A549 (cell line): ENCODE data around the gene ADAP1.

Experiments
- BHLHE40 ChIP-seq: IDR thresholded peaks from 2 replicates; pipeline ENCODE4 v1.6.1; 2012; ENCODE audit warnings: low read depth, low read length, inconsistent platforms
- CTCF ChIP-seq: fragments of >200 bp; sonication (Bioruptor Twin); formaldehyde crosslinking; IDR thresholded peaks from 3 replicates; pipeline ENCODE4 v1.5.1; 2016
- EP300 ChIP-seq, 2 experiments: fragments of >200 bp; sonication (Bioruptor Twin); formaldehyde crosslinking; IDR thresholded peaks; 2 replicates in 1 of 2; 3 replicates in 1 of 2; pipeline ENCODE4 v1.6.1; 2016 to 2017
- FOSL2 ChIP-seq, 2 experiments: fragments of 450-650 bp in 1 of 2; fragments of >200 bp in 1 of 2; sonication (Bioruptor Twin) in 1 of 2; formaldehyde crosslinking; IDR thresholded peaks; 2 replicates each; pipeline versions ENCODE4 v1.5.0 to v1.6.1; 2016 to 2020; ENCODE audit warnings: mild to moderate bottlenecking in 1 of 2, moderate library complexity in 1 of 2
- HDAC2 ChIP-seq: fragments of 200-600 bp; sonication (generic); IDR thresholded peaks from 2 replicates; pipeline ENCODE4 v1.6.1; 2016
- HMGXB4 ChIP-seq: fragments of 250-450 bp; sonication (Bioruptor Pico); IDR thresholded peaks from 2 replicates; pipeline ENCODE4 v1.5.0; 2021; ENCODE audit warnings: mild to moderate bottlenecking, moderate library complexity, borderline replicate concordance
- MAFK ChIP-seq: fragments of 450-650 bp; IDR thresholded peaks from 2 replicates; pipeline ENCODE4 v1.6.1; 2014; ENCODE audit not compliant: partially characterized antibody
- NPAS2 ChIP-seq: fragments of 250-450 bp; sonication (Bioruptor Pico); IDR thresholded peaks from 2 replicates; pipeline ENCODE4 v1.8.0; 2022; ENCODE audit warnings: mild to moderate bottlenecking, moderate library complexity, borderline replicate concordance
- PHF8 ChIP-seq: fragments of 200-600 bp; sonication (generic); IDR thresholded peaks from 2 replicates; pipeline ENCODE4 v1.6.1; 2016; ENCODE audit warnings: low read depth, mild to moderate bottlenecking, antibody characterized with exemption, moderate library complexity, borderline replicate concordance
- POLR2A ChIP-seq: IDR thresholded peaks from 2 replicates; pipeline ENCODE4 v1.6.1; 2012; ENCODE audit warnings: mild to moderate bottlenecking, low read length
- RAD21 ChIP-seq, 2 experiments: fragments of >200 bp in 1 of 2; sonication (Bioruptor Twin) in 1 of 2; formaldehyde crosslinking in 1 of 2; IDR thresholded peaks in 1 of 2; conservative IDR thresholded peaks in 1 of 2; 2 replicates in 1 of 2; 3 replicates in 1 of 2; pipeline ENCODE4 v1.6.1; 2012 to 2018; ENCODE audit warnings: inconsistent platforms in 1 of 2
- REST ChIP-seq: fragments of 200-600 bp; sonication (generic); IDR thresholded peaks from 2 replicates; pipeline ENCODE4 v1.6.1; 2016; ENCODE audit warnings: antibody characterized with exemption, mild to moderate bottlenecking, moderate library complexity
- SMC3 ChIP-seq: fragments of >200 bp; sonication (Bioruptor Twin); formaldehyde crosslinking; IDR thresholded peaks from 3 replicates; pipeline ENCODE4 v1.6.1; 2018; ENCODE audit warnings: inconsistent platforms

GRCh38 chr7:889391-889790 lies 65.1 kb downstream of the ADAP1 start:
- TF ChIP-seq CTCF: no peak
- TF ChIP-seq NPAS2: no peak
- no peak for TF ChIP-seq BHLHE40
- no peak for TF ChIP-seq HMGXB4
- no peak for TF ChIP-seq PHF8
- TF ChIP-seq EP300 (IDR thresholded peaks at IDR 0.05): no peak
- no peak for TF ChIP-seq SMC3
- no peak for TF ChIP-seq RAD21 (conservative IDR thresholded peaks at IDR 0.05 in 1 of 2, IDR thresholded peaks at IDR 0.05 in 1 of 2)
- TF ChIP-seq MAFK: no peak
- no peak for TF ChIP-seq HDAC2
- no peak for TF ChIP-seq REST
- TF ChIP-seq FOSL2 (IDR thresholded peaks at IDR 0.05): no peak
- TF ChIP-seq FOSL2 (CRISPR knock-in tag; IDR thresholded peaks at IDR 0.05): no peak
- TF ChIP-seq POLR2A: no peak
